ENCODE measurements around the gene SEMA3A. TPM values are rescaled to one million over a fixed set of nuclear protein-coding genes. Genes with fewer than 3 reads are reported as not detected.
"Not testable (repeated sequence)": the region's sequence is repeated elsewhere in the genome, so short reads cannot be mapped to it uniquely, and the experiment has no call there.

The SEMA3A gene
- total RNA-seq, 1 experiment from 2014 or later = 54.7 TPM

- DNase-seq (ENCODE audit: low spot score) = no peak
Measured at GRCh38 chr7:84154991-84155781, 39.4 kb downstream of the SEMA3A start.

- no peak for DNase-seq (ENCODE audit: low spot score)
Measured at GRCh38 chr7:84152995-84153394, 41.6 kb downstream of the SEMA3A start.

- DNase-seq (ENCODE audit: low spot score) = not testable (repeated sequence)
Measured at GRCh38 chr7:84150370-84150769, 44.2 kb downstream of the SEMA3A start.

- DNase-seq (ENCODE audit: low spot score) = no peak
Measured at GRCh38 chr7:84149573-84149972, 45.0 kb downstream of the SEMA3A start.

- no peak for DNase-seq (ENCODE audit: low spot score)
Measured at GRCh38 chr7:84145892-84146291, 48.7 kb downstream of the SEMA3A start.

GRCh38 chr7:84144935-84145334, 49.7 kb downstream of the SEMA3A start:
- DNase-seq (ENCODE audit: low spot score) = no peak

GRCh38 chr7:84144480-84144879, 50.1 kb downstream of the SEMA3A start:
- DNase-seq (ENCODE audit: low spot score) = no peak

GRCh38 chr7:84142726-84143125, 51.9 kb downstream of the SEMA3A start:
- DNase-seq (ENCODE audit: low spot score) = peak; percentile 32

- no peak for DNase-seq (ENCODE audit: low spot score)
Measured at GRCh38 chr7:84139986-84140729, 54.4 kb downstream of the SEMA3A start.

- no peak for DNase-seq (ENCODE audit: low spot score)
Measured at GRCh38 chr7:84138411-84138810, 56.2 kb downstream of the SEMA3A start.

GRCh38 chr7:84137812-84138211, 56.8 kb downstream of the SEMA3A start:
- DNase-seq (ENCODE audit: low spot score) = no peak

- DNase-seq (ENCODE audit: low spot score) = no peak
Measured at GRCh38 chr7:84136809-84137208, 57.8 kb downstream of the SEMA3A start.

- DNase-seq (ENCODE audit: low spot score) = no peak
Measured at GRCh38 chr7:84136336-84136735, 58.3 kb downstream of the SEMA3A start.

- DNase-seq (ENCODE audit: low spot score) = no peak
Measured at GRCh38 chr7:84134169-84134568, 60.4 kb downstream of the SEMA3A start.

GRCh38 chr7:84125654-84126053, 68.9 kb downstream of the SEMA3A start:
- DNase-seq (ENCODE audit: low spot score) = no peak

GRCh38 chr7:84123965-84124547, 70.5 kb downstream of the SEMA3A start:
- DNase-seq (ENCODE audit: low spot score) = peak; percentile 69

- no peak for DNase-seq (ENCODE audit: low spot score)
Measured at GRCh38 chr7:84122582-84123360, 71.8 kb downstream of the SEMA3A start.

- DNase-seq (ENCODE audit: low spot score) = no peak
Measured at GRCh38 chr7:84117304-84117703, 77.3 kb downstream of the SEMA3A start.

- no peak for DNase-seq (ENCODE audit: low spot score)
Measured at GRCh38 chr7:84113906-84114850, 80.4 kb downstream of the SEMA3A start.

GRCh38 chr7:84113286-84113685, 81.3 kb downstream of the SEMA3A start:
- DNase-seq (ENCODE audit: low spot score) = no peak

- no peak for DNase-seq (ENCODE audit: low spot score)
Measured at GRCh38 chr7:84112771-84113170, 81.8 kb downstream of the SEMA3A start.

Measured in H4 (cell line).